Measurements from ENCODE around the gene PAQR6. TPM values are rescaled to one million over a fixed set of nuclear protein-coding genes. Genes with fewer than 3 reads are reported as not detected.

Gene PAQR6
- total and polyA plus RNA-seq, 2 of the 4 experiments (the other 2 are of a cell fraction), result under 0.01 to 0.67 TPM

GRCh38 chr1:156214024-156214748 is 33.7 kb downstream of the PAQR6 start:
- intact Hi-C loops (cut with micrococcal nuclease), result no loop called here
- ATAC-seq (ENCODE audit: low read depth), result no peak

More at GRCh38 chr1:156214024-156214748, 33.7 kb downstream of the PAQR6 start:
- peak overlapping the region; percentile 50; the same call in 1 of the 2 replicates for H2AK5ac ChIP-seq (ENCODE audit: low read depth, low read length)
- H4K5ac ChIP-seq (ENCODE audit: low read depth, low read length), result no peak overlapping the region
- in situ Hi-C loops (cut with MboI; ENCODE audit: low sequenced_read_pairs) (loop anchor here (5.0 kb wide), 1 partner anchor 52 kb away; no protein-coding TSS in a partner anchor), dilution Hi-C loops (cut with HindIII; ENCODE audit: low sequenced_read_pairs, unreplicated experiment) (no loop called here)
- H3K27ac ChIP-seq (ENCODE audit: insufficient read depth, low read length), result no peak overlapping the region
- ChIA-PET POLR2A (ENCODE audit: unreplicated experiment) (interaction anchor here (1.0 kb wide), 1 partner anchor 18 kb away, joined by 3 read pairs; no protein-coding TSS in a partner anchor), CTCF (interaction anchor here (1.6 kb wide), 1 partner anchor 84 kb away, joined by 4 read pairs; no protein-coding TSS in a partner anchor)
- peaks cover 12 to 39% of the 10 kb centered on the region in 2 experiments for H3K79me1 ChIP-seq (ENCODE audit: low read depth in 1 of 2, low read length in 2 of 2)
- peak overlapping the region; percentile 53 for H2AK9ac ChIP-seq (replicated peaks; ENCODE audit: low read depth, low read length, poor library complexity)
- 0 out of 2 replicates have a peak overlapping the region, but pooled peaks have one; percentile 74 for H3K4me3 ChIP-seq (ENCODE audit: insufficient read depth, low read depth, low read length)
- no peak overlapping the region for H2AFZ ChIP-seq (replicated peaks; ENCODE audit: low read length, poor library complexity)
- no peak overlapping the region for H2BK15ac ChIP-seq (ENCODE audit: low read depth, low read length)
- H3K18ac ChIP-seq (ENCODE audit: low read depth, low read length), result no peak overlapping the region
- DNase-seq, result peak; percentile 41
- H3K9me1 ChIP-seq (ENCODE audit: insufficient read depth, low read length), result 0 out of 2 replicates have a peak, but pooled peaks cover 5% of the 10 kb centered on the region
- H3K4ac ChIP-seq (ENCODE audit: low read depth, low read length), result no peak overlapping the region
- BruUV-seq (replicated peaks), result no TSS peak
- no peak overlapping the region for H3K56ac ChIP-seq (ENCODE audit: extremely low read depth, insufficient read depth, low read length)
- no peak overlapping the region for H4K91ac ChIP-seq (ENCODE audit: insufficient read depth, low read depth, low read length)
- H2BK20ac ChIP-seq (ENCODE audit: low read depth, low read length), result no peak overlapping the region
- TF ChIP-seq MAFK (IDR thresholded peaks at IDR 0.05; ENCODE audit: low read depth, low read length), result 0 out of 2 replicates have a peak, but pooled peaks have one; percentile 32
- TF ChIP-seq NFE2L2 (IDR thresholded peaks at IDR 0.05; ENCODE audit: low read depth, low read length), result peak; percentile 68; the same call in 1 of the 2 replicates
- 0 out of 2 replicates have a peak, but pooled peaks have one; percentile 13 for TF ChIP-seq FOS (IDR thresholded peaks at IDR 0.05; ENCODE audit: low read depth, low read length)
- TF ChIP-seq CTCF (conservative IDR thresholded peaks at IDR 0.05; ENCODE audit: low read depth, low read length), result no peak
- H2BK120ac ChIP-seq (ENCODE audit: low read depth, low read length), result no peak overlapping the region
- WGBS, 2 experiments (ENCODE audit: extremely low coverage in 2 of 2, insufficient read length in 1 of 2), result 94% methylated on average over 9 of the region's 16 CpGs; no CpG with 5 or more reads in 1 of the 2 experiments
- peak overlapping the region; percentile 60; the same call in 1 of the 2 replicates for H3K9ac ChIP-seq (ENCODE audit: low read depth, low read length)
- peak overlapping the region in 1 of 2 experiments; percentile 37; a peak in 2 of 4 replicates for H4K8ac ChIP-seq (ENCODE audit: low read depth in 2 of 2, low read length in 2 of 2)
- H3K27me3 ChIP-seq (ENCODE audit: control insufficient read depth, insufficient read depth, low read length), result no peaks in the 10 kb centered on the region
- H3K4me1 ChIP-seq (ENCODE audit: control insufficient read depth, insufficient read depth, low read length), result 0 out of 2 replicates have a peak, but pooled peaks cover 2% of the 10 kb centered on the region
- H4K20me1 ChIP-seq (ENCODE audit: insufficient read depth, low read length), result no peaks in the 10 kb centered on the region
- no peak overlapping the region for H2BK5ac ChIP-seq (ENCODE audit: low read depth, low read length, poor library complexity, severe bottlenecking)
- H3K14ac ChIP-seq (replicated peaks; ENCODE audit: low read depth, low read length), result no peak overlapping the region
- H3K23ac ChIP-seq (ENCODE audit: low read depth, low read length), result 0 out of 2 replicates have a peak overlapping the region, but pooled peaks have one; percentile 60
- H3K4me2 ChIP-seq (ENCODE audit: low read depth, low read length), result peak overlapping the region; percentile 86; the same call in 1 of the 2 replicates
- peaks cover 14% of the 10 kb centered on the region for H3K36me3 ChIP-seq (ENCODE audit: control insufficient read depth, insufficient read depth, low read length)
- H3K9me3 ChIP-seq (ENCODE audit: control insufficient read depth, insufficient read depth, low read length), result no peaks in the 10 kb centered on the region
